SKM-1 (cell line): ENCODE measurements around the gene GPSM1.
A peak's percentile ranks its signal among the peaks of the same experiment; 100 is the strongest.
"Not testable (repeated sequence)": the region's sequence is repeated elsewhere in the genome, so short reads cannot be mapped to it uniquely, and the experiment has no call there.

ENCODE experiments used
- DNase-seq: peaks from one replicate; lab custom pipeline; 2025; ENCODE audit not compliant: unreplicated experiment; lab: John Stamatoyannopoulos, UW

Gene GPSM1

DNA sequence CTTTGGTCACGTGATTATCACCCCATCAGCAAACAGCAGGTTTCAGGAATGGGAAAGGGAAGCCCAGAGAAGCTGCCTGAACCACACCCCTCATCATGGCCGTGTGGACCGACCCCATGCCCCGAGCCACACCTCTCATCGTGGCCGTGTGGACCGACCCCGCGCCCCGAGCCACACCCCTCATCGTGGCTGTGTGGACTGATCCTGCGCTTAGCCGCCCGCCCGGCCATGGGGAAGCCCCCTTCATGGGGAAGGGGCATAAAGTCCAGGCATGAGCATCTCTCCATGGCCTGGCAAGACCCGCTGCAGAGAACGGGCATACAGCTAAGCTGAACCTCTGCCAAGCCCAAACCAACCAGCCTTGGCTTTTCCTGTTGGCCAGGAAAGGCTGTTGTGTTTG, 66.2 kb downstream of the GPSM1 start:
- no peak for DNase-seq

DNA sequence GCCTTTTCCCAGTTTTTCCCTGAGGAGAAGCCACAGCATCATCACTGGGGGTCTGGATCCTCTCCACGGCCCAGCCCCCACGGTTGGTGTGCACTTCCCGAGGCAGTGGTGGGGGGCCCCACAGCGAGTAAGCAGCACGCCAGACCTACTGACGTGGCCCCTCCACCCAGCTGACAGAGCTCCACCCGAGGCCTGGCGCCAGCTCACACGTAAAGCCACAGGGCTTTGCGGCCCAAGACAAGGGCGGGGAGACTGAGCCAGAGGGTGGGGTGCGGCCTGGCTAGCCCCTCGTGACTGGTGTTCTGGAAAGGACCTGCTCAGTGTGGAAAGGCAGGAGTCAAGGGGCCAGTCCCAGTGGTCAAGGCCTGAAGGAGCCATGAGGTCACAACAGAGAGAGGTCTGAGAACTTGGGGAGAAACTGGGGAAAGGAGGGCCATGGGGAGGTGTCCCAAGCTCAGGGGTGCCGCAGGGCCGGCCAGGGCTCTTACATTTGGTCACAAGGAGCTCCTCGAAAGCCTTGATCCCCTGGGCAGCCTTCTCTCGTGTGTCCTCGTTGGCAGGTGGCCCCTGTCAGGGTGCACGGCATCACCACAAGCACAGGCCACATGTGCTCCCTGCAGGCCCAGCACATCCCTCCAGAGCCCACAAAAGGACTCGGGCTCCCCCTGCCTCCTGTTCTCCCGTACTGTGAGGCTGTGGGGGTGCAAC, 67.1 kb downstream of the GPSM1 start:
- no peak for DNase-seq

DNA sequence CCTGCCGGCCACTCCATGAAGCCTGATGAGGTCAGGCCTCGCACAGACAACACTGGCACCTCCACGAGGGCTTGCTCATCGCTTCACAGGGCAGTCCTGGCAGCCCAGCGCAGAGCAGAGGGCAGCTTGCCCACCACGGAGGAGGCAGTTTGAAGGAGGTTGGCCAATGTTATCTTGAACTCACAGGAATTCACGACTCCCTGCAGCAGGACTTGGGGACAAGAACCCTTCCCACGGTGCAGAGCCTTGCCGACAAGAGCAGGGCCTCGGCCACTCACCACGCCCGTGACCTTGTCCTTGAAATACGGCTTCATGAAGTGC, 67.6 kb downstream of the GPSM1 start:
- DNase-seq: no peak

DNA sequence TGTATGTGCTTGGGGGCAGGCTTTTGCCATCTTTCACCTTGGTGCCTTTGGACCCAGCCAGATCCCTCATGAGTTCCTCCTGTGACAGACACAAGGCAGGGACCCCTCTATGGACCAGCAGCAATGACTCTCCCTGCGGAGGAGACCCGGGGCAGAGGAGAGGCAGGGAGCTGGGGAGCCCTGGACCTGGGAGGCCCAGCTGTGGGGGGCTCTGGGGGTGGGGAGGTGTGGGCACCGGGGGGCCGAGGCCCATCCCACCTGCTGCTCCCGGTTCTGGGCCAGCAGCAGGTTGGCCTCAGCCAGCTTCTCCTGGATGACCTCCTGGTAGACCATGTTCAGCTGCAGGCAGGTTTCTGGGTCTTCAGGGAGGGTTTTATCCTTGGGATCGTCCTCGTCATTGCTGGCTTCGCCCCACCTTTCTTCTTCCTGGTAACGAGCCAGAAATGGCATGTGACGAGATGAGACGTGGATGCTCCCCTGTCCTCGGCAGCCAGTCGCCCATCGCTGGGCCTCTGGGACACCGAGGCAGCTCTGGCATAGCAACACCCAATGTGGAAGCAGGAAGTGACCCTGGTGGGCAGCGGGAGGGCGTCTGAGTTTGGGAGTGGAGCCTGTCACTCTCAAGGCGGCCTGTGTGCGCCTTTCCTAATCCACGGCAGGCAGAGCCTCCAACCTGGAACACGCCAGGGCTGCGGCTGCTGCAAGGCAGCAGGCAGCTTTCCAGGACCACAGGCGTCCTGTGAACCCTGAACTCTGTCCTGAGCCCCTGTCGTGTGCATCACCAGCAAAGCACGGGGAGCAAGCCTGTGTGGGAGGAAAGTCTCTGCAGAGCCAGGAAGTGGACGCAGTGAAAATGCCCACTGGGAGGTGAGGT, 68.2 kb downstream of the GPSM1 start:
- DNase-seq: no peak

DNA sequence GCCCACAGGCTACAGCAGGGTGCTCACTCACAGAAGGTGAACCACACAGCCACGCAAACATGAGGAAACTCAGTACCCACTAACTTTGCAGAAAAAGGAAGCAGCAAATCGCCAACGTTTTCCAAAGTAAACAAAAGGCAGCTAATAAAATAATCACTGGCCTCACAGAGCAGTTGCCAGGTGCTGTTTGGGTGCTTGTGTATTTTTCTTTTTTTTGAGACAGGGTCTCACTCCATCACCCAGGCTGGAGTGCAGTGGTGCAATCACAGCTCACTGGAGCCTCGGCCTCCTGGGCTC, 68.8 kb downstream of the GPSM1 start:
- DNase-seq: no peak

DNA sequence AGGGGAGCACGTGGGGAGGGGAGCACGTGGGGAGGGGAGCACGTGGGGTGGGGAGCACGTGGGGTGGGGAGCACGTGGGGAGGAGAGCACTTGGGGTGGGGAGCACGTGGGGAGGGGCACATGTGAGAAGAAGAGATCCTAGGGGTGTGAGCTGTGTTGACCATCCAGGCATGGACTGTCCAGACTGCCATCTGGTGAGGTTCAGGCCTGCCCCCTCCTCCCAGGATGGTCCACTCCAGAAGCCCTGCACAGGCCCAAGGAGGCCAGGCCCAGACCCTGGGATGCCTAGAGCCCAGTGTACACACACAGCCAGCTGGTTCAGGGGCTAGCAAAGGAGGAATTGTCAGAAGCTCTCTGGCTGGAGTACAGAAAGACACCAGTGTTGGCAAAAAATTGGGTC, 70.3 kb downstream of the GPSM1 start:
- no peak for DNase-seq

DNA sequence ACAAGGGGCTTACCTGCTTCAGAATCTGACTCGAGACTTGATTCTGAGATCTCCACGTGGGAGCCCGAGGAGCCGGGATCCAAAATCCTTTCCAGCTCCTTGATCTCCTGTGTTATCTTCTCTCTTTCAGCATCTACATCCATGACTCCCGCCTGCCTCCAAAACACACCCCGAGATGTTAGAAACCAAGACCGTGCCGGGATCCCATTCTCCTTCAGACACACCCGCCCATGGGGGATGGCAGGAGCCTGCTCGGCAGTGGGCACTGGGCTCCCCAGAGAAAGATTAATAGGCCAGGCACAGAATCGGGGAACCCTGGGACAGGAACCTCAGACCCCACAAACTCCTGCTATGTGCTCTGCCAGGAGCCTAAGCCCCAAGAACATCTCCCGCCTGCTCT, 70.9 kb downstream of the GPSM1 start:
- no peak for DNase-seq

DNA sequence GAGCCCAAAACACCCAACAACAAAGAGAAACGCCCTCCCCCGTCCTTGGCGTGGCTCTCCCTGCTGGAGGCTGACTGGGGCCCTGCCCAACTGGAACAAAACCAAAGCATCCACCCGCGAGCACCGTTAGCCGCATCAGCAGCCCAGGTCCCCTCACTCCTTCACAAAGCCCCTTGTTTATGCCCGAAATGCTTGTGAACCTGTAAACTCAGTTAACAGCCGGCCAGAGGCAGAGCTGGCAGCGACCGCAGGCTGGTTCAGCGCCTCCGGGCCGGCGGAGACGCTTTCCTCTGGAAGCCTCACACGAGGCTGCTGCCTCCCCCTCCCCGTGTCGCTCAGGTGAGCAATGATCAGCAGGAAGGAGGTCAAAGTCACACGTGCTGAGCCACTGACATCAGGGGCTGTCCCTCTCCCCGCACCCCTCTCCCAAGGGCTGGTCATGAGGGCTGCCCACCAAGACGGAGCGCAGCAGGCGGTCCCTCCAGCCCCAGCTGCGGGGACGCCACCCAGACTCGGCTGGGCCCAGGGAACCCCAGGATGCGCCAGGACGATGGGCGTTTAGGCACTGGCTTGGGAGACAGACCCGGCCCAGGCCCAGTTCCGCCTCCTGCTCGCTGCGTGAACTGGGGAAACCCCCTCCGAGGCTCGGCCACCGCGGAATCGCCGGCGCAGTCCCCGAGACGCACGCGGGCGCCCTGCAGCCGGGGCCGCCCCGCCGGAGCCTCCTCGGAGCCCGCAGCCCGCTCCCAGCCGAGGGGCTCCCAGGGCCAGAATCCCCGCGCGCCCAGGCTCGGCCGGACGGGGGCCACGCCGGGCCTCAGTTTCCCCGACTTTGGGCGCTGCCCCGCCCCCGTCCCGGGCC, 72.1 kb downstream of the GPSM1 start:
- DNase-seq: no peak

DNA sequence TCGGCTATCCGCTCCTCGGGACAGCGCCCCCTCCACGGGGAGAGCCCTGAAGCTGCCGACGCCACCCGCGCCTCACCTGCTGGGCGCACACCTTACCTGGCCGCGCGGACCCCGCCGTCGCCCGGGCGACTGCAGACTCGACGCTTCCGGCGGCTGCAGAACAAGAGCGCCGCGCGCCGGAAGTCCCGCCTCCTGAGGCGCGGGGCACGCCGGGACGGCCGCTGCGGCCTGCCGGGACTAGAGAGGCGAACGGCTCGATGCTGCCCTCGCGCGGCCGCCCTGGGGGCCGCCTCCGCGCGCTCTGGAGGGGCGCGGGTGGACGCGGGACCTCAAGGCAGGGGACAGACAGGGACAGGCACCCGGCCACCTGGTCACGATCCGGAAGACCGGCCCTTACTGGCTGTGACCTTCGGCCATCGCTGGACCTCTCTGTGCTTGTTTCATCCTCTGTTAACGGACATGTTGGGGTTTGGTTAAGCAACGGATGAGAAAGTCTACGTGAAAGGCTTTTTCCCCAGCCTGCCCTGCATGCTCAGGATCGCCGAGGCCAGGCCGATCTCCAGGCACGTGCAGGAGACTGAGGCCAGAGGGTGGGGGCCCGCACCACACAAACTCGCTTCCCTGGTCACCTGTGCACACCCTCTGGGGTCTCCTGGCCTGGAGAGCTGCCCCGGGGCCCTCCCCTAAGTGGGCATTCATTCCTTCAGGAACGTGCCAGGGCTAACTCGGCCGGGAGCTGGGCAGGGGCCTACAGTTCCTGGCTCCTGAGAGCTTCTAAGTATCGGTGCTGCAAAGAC, 72.9 kb downstream of the GPSM1 start, which contains the start of gene SNAPC4:
SNAPC4 (minus strand) TSS at position 133 of the 797 bp plus-strand sequence. CDS start 1,742 bp downstream, outside the sequence.
- DNase-seq: peak; percentile 83

DNA sequence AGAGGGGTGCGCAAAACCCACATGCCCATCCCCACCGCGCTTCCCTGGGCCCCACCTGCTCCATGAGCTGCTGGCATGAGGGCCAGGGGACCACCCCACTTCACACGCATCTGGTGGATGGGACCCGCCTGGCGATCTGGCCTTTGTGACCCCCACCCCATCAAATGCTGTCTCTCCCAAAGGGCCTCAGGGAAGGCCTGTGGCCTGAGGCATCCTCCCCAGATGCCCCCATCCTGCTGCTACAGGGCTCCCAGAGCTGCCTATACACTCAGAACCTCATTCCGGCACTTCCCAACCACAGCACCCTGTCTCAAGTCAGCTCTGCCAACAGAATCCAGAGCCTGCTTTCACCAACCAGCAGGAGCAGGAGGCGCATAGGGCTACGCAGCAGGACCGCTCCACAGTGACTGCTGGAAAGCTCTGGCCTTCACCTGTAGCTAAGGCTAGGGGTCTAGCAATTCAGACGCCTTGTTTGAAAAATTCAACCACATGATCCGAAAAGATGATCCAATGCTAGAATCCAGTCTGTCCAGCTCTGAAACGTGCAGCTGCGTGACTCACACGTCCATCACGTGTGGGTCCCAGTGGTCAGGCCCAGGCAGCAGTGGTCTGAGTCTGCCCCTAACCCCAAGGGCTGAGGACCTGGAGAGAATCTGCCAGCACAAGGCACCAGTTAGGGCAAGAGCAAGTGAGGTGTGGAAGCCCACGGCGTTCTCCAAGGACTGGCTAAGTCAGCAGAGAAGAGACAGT, 74.0 kb downstream of the GPSM1 start:
- DNase-seq: no peak

DNA sequence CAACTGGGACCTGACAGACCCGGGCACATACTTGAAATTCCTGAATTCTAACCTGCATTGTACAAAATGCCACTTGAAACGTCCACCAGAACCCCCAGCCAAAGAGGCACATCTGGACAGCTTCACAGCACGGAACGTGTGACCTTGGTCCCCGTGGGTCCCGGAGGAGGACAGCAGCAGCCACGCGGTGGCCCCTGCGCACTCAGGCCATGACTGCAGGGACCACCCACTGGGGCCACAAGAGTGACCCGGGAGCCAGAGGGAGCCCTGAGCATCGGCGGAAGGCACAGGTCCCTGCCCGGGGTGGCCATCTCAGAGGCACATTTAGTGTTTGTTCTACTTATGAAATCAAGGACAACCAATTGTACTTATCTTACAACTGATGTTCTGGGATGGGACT, 74.7 kb downstream of the GPSM1 start:
- DNase-seq: no peak

DNA sequence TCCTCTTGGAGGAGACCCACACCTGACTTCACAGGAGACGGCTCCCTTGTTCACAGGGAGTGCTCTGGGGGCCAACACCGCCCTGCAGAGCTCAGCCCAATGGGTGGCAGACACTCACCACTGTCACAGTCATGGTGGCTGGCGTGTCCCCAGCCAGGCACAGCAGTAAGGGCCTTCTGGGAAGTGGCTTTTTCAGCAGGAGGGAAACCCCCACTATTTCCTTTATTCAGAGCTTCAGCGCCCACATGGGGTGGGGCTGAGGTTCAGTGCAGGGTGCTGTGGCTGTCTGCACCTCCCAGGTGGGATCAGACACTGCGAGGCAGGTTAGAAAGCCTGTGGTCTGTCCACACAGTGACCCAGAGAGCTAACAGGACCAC, 76.2 kb downstream of the GPSM1 start:
- DNase-seq: no peak

DNA sequence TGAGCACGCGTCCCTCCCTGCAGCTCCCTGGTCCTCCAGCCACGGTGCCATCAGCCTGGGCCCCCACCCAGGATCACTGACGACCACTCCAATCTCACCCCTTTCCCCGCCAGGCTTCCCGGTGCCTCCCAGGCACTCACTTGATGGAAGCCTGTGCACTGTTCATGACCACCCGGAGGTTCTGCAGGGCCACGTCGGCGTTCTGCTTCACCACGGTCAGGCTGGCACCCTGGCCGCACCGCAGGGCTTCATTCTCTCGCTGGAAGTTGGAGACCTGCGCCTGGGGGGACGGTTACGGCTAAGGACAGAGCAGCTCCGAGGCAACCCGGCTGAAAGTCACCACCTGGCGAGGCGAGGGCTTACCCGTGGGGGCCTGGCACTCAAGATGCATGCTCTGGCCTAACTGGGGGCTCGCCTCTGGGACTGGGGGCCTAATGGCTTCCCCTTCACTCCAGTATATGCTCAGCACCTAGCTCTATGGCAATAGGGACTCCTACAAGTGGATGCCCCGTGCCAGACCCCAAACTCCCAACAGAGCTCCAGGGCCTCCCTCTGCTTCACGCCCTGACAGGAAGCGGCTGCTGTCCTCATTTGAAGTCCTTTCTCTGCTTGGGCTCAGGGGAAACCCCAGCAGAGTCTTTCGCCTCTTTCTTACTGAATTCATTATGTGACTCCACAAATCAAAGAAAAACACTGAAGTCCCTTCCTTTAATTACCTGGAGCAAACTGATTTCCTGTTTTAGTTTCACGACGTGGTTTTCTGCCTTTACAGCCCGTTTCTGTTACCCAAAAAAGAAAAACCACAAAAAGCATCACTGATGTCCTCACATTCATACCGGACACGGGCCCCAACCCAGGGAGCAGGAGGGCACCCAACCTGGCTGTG, 76.8 kb downstream of the GPSM1 start:
- DNase-seq: no peak

DNA sequence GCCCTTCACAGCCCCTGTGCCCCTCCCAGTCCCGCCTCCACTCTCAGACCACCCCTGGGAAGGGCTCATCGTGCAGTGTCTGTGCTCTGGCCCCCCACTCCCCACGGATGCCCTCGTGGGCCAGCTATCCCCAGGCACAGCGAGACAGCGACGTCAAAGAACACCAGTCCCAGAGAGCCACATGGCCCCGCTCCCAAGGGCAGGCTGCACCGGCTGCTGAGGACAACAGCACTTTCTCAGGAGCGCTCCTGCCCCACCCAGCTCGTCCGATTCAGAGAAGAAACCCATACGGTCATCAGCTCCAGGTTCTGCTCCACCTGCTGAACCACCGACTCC, 77.4 kb downstream of the GPSM1 start:
- DNase-seq: no peak

DNA sequence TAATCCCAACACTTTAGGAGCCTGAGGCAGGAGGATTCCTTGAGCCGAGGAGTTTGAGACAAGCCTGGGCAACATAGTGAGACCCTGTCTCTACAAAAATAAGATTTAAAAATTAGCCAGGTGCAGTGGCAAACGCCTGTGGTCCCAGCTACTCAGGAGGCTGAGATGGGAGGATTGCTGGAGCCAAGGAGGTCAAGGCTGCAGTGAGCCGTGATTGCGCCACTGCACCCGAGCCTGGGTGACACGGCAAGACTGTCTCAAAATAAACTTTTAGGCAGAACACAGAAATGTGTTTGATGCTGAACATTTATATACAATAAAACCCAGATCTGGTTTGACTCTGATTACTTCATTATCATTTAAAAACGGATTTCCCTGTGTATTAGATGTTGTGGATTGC, 78.1 kb downstream of the GPSM1 start:
- DNase-seq: no peak

DNA sequence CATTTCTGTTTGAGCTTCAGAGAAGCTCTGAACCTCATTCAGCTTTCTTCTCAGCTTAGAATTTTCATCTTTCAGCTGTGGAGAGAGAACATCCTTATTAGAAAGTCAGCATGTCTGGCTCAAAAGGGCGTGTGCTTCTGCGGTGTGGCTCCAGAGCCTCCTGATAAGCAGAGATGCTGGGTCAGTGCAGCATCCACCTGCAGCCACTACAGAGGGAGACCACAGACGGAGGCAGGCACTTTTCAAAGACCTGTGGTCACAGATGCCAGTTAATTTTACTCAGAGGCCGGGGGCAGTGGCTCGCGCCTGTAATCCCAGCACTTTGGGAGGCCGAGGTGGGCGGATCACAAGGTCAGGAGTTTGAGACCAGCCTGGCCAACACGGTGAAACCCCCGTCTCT, 78.6 kb downstream of the GPSM1 start:
- DNase-seq: not testable (repeated sequence)

DNA sequence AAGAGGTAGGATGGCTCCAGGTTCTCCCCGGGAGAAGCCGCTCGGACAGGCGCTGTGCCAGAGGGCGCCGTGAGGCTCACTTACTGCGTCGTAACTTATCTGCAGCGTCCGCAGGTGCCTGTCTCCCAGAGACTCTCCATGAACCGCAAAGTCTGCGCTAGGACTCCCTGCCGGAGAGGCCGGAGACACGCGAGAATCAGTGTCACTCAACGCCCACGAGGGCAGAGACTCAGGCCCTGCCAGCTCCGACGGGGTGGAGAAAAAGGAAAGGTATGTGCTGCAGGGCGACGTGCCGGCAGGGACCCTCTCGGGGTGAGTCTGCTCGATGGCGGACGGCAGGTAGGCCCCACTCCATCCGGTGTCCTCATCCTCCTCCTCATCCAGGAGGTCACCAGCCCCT, 79.7 kb downstream of the GPSM1 start:
- DNase-seq: not testable (repeated sequence)

DNA sequence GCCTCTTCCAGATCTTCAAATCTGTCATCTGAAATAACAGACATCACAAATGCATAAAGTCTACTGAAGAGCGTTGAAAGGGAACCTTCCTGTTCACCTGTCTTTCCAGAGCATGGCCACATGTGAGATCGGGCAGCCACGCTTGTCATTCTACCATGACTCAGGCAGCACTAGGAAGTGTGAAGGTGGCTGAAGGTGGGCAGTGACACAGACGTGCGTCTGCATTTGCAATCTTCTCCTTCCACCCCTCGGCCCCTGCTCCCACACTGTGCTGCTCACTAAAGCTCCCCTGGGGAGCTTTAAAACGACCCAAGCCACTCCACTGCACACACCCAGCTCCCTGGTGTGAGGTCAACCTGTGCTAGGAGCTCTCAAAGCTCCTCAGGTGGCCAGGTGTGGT, 80.6 kb downstream of the GPSM1 start:
- no peak for DNase-seq
